CD4-positive, alpha-beta memory T cell (primary cell): Measurements from ENCODE around the gene KRTAP6-3. TPM values are rescaled to one million over a fixed set of nuclear protein-coding genes. Genes with fewer than 3 reads are reported as not detected.

Source experiments
- polyA plus RNA-seq, 2 donors: library from polyadenylated mRNA; unstranded; fragments of 300-500 nt; fragmentation: Illumina TruSeq; gene quantifications; one replicate each; pipeline ENCODE4 v1.2.3, GENCODE V29; 2021
- total RNA-seq, 2 experiments: library from RNA; stranded (reverse); gene quantifications; one replicate each; pipeline ENCODE4 v1.2.3, GENCODE V29; 2021

Gene KRTAP6-3
- total and polyA plus RNA-seq, 4 experiments from 2014 or later = not detected

Other genes starting within 250 kb of the KRTAP6-3 start
- gene KRTAP23-1, start 243.8 kb upstream of the KRTAP6-3 start, total RNA-seq = not detected
- not detected for gene KRTAP23-1, start 243.8 kb upstream of the KRTAP6-3 start, polyA plus RNA-seq
- gene KRTAP13-2, start 220.2 kb upstream of the KRTAP6-3 start, total RNA-seq = not detected
- not detected for gene KRTAP13-2, start 220.2 kb upstream of the KRTAP6-3 start, polyA plus RNA-seq
- gene KRTAP13-1, start 196.4 kb upstream of the KRTAP6-3 start, total RNA-seq = not detected
- gene KRTAP13-1, start 196.4 kb upstream of the KRTAP6-3 start, polyA plus RNA-seq = not detected
- not detected for gene KRTAP13-3, start 166.5 kb upstream of the KRTAP6-3 start, total RNA-seq
- gene KRTAP13-3, start 166.5 kb upstream of the KRTAP6-3 start, polyA plus RNA-seq = not detected
- not detected for gene KRTAP13-4, start 162.2 kb upstream of the KRTAP6-3 start, total RNA-seq
- gene KRTAP13-4, start 162.2 kb upstream of the KRTAP6-3 start, polyA plus RNA-seq = not detected
- gene KRTAP15-1, start 152.2 kb upstream of the KRTAP6-3 start, total RNA-seq = not detected
- gene KRTAP15-1, start 152.2 kb upstream of the KRTAP6-3 start, polyA plus RNA-seq = not detected
- not detected for gene KRTAP19-1, start 112.1 kb upstream of the KRTAP6-3 start, total RNA-seq
- gene KRTAP19-1, start 112.1 kb upstream of the KRTAP6-3 start, polyA plus RNA-seq = not detected
- not detected for gene KRTAP19-2, start 105.0 kb upstream of the KRTAP6-3 start, total RNA-seq
- not detected for gene KRTAP19-2, start 105.0 kb upstream of the KRTAP6-3 start, polyA plus RNA-seq
- not detected for gene KRTAP19-3, start 100.4 kb upstream of the KRTAP6-3 start, total RNA-seq
- not detected for gene KRTAP19-3, start 100.4 kb upstream of the KRTAP6-3 start, polyA plus RNA-seq
- not detected for gene KRTAP19-4, start 95.3 kb upstream of the KRTAP6-3 start, total RNA-seq
- not detected for gene KRTAP19-4, start 95.3 kb upstream of the KRTAP6-3 start, polyA plus RNA-seq
- not detected for gene KRTAP19-5, start 90.3 kb upstream of the KRTAP6-3 start, total RNA-seq
- gene KRTAP19-5, start 90.3 kb upstream of the KRTAP6-3 start, polyA plus RNA-seq = not detected
- gene KRTAP19-6, start 50.6 kb upstream of the KRTAP6-3 start, total RNA-seq = not detected
- not detected for gene KRTAP19-6, start 50.6 kb upstream of the KRTAP6-3 start, polyA plus RNA-seq
- gene KRTAP19-7, start 31.1 kb upstream of the KRTAP6-3 start, total RNA-seq = not detected
- gene KRTAP19-7, start 31.1 kb upstream of the KRTAP6-3 start, polyA plus RNA-seq = not detected
- gene KRTAP22-2, start 2.0 kb upstream of the KRTAP6-3 start, total RNA-seq = not detected
- gene KRTAP22-2, start 2.0 kb upstream of the KRTAP6-3 start, polyA plus RNA-seq = not detected
- not detected for gene KRTAP6-2, start 6.5 kb downstream of the KRTAP6-3 start, total RNA-seq
- not detected for gene KRTAP6-2, start 6.5 kb downstream of the KRTAP6-3 start, polyA plus RNA-seq
- gene KRTAP22-1, start 8.6 kb downstream of the KRTAP6-3 start, total RNA-seq = not detected
- not detected for gene KRTAP22-1, start 8.6 kb downstream of the KRTAP6-3 start, polyA plus RNA-seq
- gene KRTAP6-1, start 21.5 kb downstream of the KRTAP6-3 start, total RNA-seq = not detected
- gene KRTAP6-1, start 21.5 kb downstream of the KRTAP6-3 start, polyA plus RNA-seq = not detected
- not detected for gene KRTAP20-1, start 24.0 kb downstream of the KRTAP6-3 start, total RNA-seq
- gene KRTAP20-1, start 24.0 kb downstream of the KRTAP6-3 start, polyA plus RNA-seq = not detected
- gene KRTAP20-4, start 28.2 kb downstream of the KRTAP6-3 start, total RNA-seq = not detected
- not detected for gene KRTAP20-4, start 28.2 kb downstream of the KRTAP6-3 start, polyA plus RNA-seq
- gene KRTAP20-2, start 42.8 kb downstream of the KRTAP6-3 start, total RNA-seq = not detected
- gene KRTAP20-2, start 42.8 kb downstream of the KRTAP6-3 start, polyA plus RNA-seq = not detected
- gene KRTAP20-3, start 50.4 kb downstream of the KRTAP6-3 start, total RNA-seq = not detected
- gene KRTAP20-3, start 50.4 kb downstream of the KRTAP6-3 start, polyA plus RNA-seq = not detected
- gene KRTAP21-3, start 126.3 kb downstream of the KRTAP6-3 start, total RNA-seq = not detected
- gene KRTAP21-3, start 126.3 kb downstream of the KRTAP6-3 start, polyA plus RNA-seq = not detected
- not detected for gene KRTAP21-2, start 154.8 kb downstream of the KRTAP6-3 start, total RNA-seq
- gene KRTAP21-2, start 154.8 kb downstream of the KRTAP6-3 start, polyA plus RNA-seq = not detected
- gene KRTAP21-1, start 163.0 kb downstream of the KRTAP6-3 start, total RNA-seq = not detected
- gene KRTAP21-1, start 163.0 kb downstream of the KRTAP6-3 start, polyA plus RNA-seq = not detected
- not detected for gene KRTAP8-1, start 220.8 kb downstream of the KRTAP6-3 start, total RNA-seq
- not detected for gene KRTAP8-1, start 220.8 kb downstream of the KRTAP6-3 start, polyA plus RNA-seq
- gene KRTAP7-1, start 237.3 kb downstream of the KRTAP6-3 start, total RNA-seq = not detected
- gene KRTAP7-1, start 237.3 kb downstream of the KRTAP6-3 start, polyA plus RNA-seq = not detected